Retina (tissue), 1 donor: ENCODE data around the gene FAM120A.

ENCODE experiments used
- DNase-seq: peaks from one replicate; pipeline ENCODE4 v3.0.0-alpha.2; 2016

The FAM120A gene

DNA sequence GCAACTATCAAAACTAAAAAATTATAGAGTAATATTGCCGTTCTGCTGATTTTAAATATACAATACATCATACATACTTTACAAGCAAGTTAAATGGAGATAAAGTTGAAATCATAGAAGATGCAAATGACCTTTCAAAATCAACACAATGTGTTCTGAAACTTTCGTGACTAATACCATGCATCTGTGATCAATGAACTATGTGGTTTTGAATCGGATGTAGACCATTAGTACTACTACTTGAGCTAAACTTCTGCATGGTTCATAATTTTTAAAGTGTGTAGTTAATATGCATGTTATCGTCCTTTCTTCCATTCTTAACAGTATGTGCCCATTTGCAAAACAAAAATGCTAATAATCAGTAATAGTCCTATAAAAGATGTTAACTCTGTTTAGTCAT is 113.6 kb downstream of the FAM120A start:
- DNase-seq: no peak

DNA sequence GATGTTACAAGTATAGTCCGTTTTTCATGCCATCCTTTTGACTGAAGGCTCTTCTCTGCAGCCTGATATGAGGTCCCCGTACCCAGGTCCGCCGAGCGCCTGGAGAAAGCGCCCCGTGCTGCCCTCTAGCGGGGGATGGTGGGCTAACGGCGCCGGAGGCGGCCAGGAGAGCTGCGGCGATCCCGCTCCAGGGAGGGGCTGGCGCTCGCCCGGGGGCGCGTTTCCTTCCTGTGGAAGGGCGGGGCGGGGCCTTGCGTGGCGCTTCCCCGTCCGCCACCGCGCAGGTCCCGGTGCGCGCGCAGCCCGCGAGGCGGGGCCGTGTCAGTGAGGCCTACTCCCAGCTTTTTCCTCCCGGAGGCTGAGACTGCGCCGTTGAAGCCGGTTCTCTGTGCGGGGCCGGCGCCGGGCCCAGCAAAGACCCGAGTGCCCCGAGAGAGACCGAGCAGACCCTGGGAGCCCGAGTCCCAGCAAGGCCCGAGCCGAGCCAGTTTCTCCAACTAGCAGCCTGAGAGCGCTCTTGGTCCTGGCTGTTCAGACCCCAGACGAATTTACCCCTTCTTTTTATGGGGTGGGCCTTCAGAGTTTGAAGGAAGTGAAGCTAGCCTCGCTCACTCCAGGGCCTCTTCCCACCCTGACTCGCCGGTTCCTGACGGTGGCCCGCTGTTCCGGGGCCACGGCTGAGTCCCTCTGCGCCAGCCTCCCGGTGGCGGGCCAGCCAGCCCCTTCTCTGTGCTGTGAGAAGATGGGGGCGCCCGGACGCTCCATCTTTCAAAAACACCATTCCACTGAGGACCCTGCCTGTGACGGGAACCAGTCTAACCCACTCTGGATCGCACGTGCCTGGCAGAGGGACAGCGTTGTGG is 115.2 kb downstream of the FAM120A start:
- DNase-seq: peak; percentile 98

DNA sequence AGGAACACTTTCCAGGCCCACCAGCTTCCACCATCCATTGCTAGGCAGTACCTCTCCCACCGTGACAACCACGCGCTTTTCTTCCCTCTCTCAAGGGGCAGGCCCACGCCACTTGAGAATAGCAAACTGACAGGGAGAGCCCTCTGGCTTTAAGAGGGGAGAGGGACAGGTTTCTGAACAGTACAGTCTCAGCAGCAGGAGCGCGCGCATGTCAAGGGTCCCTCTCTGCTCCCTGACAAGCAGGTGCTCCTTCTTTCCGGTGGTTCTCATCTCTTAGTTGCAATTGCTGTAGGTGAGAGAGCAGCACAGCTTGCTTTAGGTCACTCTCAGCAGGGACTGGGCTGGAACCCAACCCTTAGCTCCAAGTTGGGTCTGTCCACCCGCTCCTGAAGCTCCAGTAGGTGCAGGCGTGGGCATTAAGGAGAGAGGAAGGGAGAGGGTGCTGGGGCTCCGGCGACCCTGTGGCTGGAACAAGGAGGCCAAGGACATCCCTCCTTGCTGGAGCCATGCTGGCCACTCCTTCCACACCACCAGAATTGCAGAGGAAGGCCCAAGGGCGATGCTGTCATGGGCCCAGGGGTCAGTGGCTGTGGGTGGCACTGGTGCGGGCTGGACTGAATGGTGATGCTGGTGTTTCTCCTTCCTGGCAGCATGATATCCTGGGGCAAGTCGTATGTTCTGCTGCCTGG is 115.9 kb downstream of the FAM120A start:
- DNase-seq: no peak

DNA sequence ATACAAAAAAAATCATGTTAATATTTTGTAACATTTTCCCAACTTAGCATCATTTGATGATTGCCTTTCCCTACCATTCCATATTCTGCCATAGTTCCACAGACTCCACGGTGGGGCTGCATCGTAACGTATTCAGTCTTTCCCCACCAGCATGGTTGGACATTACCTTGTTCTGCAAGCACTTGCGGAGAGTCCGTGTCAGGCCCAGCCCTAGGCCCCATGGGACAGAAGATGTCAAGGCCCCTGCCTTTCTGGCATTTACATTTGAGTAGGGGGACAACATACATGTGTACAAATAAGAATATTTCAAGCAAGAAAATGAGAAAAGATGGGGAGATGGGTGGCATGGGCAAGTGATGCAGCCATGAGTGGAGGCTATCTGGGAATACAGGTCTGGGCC is 116.7 kb downstream of the FAM120A start:
- DNase-seq: no peak

DNA sequence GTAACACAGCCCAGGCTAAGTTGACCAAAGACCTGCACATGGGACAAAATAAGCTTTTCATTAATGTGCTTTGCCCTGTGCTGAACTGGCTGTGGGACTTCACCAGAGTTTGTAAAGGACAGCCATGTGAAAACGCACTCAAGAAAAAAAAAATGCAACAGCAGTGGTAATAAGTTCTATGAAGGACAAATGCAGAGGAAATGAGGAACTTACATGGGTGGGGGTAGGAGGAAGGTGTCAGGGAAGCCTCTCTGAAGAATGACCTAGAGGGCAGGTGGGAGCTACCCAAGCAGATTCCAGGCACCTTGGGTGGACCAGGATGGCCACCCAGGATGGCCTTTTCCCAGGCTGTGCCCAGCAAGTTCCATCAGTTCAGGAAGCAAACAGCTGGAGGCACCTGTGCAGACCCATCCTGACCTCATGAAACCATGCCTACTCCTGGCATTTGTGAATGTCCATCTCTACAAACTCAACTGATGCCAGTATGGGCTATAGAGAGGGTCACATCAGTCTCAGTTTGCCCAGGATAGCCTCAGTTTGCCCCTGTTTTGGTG is 118.2 kb downstream of the FAM120A start:
- no peak for DNase-seq

DNA sequence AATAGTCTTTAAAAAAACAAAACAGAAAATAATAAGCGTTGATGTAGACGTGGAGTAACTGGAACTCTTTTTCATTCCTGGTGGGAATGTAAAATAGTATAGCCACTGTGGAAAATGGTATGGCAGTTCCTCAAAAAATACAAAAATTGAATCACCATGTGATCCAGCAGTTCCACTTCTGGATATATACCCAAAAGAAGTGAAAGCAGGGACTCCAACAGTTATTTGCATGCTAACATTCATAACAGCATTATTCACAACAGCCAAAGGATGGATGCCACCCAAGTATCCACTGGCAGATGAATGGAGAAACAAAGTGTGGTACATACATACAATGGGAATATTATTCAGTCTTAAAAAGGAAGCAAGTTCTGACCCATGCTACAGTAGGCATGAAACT is 120.7 kb downstream of the FAM120A start:
- DNase-seq: no peak

DNA sequence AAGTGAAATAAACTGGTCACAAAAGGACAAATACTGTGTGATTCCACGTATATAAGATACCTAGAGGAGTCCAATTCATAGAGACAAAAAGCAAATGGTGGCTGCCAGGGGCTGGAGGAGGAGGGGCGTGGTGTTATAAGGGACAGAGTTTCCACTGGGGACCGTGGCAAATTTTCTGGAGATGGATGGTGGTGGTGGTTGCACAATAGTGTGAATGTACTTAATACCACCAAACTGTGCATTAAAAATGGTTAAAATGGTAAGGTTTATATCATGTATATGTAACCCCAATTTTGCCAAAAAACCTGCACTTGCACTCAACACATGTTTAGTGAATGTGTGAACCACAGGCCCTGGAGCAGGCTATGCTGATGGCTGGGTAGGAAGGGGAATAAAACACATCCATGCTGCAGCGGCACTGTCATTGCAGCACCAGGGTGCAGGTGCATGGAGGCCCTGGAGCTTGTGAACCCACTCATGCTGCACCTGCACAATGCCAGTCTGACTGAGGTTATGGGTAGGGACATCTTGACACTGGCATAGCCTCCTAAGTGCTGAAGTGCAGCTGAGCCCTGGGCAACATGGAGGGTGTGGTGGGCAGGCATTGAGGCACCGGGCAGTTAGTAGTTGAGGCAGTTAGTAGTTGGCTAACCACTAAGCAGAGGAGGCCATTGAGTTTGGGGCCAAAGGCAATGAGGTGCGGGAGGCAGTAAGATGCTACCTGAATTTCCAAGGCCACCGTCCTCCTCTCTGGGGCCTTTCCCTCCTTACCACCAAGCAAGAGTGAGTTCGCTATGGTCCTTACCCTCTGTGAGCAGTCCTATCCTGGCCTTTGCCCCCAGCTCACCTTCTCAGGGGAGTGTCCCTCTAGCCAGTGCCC is 121.4 kb downstream of the FAM120A start:
- DNase-seq: no peak

DNA sequence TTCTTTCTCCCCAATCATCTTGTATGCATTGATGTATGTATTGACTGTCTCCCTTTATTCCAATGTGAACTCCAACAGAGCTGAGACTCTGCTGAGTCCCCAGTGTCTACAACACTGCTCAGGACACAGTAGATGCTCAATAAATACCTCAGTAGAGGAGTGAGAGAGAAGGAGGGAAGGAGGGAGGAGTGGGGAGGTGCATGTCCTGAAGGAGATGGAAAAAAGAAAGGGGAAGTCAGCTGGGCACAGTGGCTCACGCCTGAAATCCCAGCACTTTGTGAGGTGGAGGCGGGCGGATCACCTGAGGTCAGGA is 122.0 kb downstream of the FAM120A start:
- DNase-seq: no peak

DNA sequence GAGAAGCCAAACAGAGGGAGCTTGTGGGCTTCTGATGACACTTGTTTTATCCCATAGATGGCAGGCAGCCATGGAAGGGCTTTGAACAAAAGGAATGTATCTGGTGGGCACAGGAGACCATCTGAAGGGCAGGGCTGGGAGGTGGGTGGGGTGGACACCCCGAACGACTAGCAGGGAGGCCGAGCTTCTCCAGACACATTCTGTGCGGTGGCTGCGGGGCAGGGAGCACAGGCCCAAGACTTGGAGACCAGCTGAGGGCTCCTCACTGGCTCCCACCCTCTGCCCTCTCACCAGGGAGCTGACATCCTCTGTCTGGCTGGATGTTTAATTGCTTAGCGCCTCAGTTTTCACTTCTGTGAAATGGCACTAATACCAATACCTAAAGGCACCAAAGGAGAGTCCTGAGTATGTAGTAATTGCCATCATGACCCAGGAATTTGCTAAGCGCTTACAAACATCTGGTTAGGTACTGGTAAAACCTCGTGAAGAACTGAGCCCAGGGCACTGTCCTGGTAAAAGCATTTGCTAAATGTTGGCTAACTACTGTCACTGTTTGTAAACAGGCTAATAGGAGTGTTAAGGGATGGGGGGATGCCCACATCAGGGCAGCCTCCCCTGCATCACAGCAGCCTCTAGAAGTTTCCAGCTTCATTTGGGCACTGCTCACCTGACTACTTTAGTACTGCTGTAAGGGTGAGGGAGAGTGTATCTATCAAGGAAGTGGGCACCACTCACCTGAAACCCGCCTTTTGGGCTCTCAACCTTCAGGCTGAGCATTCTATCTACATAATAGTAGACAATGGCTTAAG is 122.8 kb downstream of the FAM120A start:
- no peak for DNase-seq

DNA sequence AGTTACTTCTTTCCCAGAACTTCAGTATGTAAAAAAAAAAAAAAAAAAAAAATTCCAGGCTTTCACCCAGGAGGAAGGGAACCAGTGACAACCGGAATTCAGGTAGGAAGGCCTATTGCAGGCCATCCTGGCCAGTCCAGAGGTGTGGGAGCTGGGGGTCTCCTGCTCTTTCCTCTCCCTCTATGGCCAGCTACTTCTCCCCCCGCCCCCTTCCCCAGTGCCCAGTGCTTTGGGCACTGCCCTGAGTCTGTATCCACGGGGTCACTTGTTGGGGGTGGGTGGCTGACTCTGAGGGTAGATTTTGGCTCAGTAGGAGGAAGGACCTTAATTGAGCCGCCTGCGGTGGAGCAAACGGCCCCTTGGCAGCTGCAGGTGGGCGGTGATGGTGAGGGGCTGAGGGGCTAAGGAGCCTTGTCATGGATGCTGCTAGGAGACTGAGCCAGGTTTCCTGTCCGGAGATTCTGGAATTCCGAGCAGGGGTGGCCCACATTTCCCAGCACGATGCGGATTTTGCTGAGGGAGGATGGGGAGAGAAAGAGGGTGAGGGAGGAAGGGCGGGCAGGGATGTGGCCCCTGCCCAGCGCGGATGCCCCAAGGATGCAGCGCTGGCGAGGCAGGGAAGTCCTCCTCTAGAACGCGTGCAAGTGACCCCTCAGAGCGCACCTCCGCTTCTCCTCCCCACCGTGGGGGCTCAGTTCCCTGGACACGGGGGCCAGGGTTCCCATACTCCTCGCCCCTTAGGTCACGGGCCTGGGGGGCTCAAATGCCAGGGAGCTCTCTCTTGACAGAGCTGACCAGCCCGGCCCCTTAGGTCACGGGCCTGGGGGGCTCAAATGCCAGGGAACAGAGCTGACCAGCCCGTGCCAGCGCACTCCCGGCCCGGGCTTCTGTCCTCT is 123.7 kb downstream of the FAM120A start:
- DNase-seq: peak; percentile 47

DNA sequence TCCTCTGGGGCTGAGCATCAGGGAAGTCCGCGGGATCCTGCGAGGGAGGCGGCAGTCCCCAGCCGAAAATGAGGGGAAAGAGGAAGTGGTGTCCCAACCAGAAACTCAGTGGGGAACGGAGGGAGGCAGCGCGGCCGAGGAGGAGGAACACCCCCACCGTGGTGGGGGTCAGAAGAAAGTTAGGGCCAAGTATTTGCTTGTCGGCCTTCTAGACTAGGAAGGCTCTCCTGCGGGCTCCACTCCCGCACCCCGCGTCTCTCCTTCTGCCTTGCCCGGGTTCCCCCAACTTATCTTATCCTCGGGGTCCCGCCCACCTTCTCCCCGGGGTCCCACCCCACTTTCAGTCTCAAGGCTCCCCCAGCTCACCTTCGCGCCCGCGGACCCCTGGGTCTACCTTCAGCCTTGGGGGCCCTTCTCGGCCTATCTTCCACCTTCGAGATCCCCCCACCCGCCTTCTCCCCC is 124.3 kb downstream of the FAM120A start:
- peak; percentile 74 for DNase-seq

DNA sequence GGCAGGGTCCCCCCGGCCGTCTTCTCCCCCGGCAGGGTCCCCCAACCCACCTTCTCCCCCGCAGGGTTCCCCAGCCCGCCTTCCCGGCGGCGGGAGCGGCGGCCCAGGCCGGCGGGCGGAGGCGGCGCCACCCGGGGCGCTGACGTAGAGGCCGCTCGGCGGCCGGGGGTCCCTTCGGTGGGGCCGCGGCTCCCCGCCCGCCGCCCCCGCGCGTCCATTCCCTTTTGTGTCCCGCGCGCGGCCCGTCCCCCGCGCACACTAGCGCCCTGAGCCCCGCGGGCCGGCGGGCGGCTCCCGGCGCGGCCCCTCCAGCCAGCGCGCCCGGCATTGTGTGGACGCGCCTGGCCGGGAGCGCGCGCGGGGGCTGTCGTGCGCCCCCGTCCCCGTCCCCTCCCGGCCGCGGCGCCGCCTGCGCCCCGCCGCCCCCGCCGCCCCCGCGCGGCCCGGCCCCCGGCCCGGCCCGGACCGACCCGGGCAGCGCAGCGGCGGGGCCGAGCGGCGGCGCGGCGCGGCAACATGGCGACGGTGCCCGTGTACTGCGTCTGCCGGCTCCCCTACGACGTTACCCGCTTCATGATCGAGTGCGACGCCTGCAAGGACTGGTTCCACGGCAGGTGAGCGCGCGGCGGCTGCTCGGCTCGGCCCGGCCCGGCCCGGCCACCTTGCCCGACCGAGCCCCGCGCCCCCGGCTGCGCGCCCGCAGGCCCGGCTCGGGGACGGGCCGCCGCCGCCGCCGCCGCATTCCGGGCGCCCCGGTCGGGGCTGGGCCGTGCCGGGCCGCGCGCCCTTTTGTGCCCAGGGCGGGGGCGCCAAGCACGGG is 125.0 kb downstream of the FAM120A start, which contains the start of gene PHF2:
TSS of gene PHF2 (plus strand) at position 327 of the 820 bp plus-strand sequence. CDS start at position 517, 190 bp downstream.
- no peak for DNase-seq

DNA sequence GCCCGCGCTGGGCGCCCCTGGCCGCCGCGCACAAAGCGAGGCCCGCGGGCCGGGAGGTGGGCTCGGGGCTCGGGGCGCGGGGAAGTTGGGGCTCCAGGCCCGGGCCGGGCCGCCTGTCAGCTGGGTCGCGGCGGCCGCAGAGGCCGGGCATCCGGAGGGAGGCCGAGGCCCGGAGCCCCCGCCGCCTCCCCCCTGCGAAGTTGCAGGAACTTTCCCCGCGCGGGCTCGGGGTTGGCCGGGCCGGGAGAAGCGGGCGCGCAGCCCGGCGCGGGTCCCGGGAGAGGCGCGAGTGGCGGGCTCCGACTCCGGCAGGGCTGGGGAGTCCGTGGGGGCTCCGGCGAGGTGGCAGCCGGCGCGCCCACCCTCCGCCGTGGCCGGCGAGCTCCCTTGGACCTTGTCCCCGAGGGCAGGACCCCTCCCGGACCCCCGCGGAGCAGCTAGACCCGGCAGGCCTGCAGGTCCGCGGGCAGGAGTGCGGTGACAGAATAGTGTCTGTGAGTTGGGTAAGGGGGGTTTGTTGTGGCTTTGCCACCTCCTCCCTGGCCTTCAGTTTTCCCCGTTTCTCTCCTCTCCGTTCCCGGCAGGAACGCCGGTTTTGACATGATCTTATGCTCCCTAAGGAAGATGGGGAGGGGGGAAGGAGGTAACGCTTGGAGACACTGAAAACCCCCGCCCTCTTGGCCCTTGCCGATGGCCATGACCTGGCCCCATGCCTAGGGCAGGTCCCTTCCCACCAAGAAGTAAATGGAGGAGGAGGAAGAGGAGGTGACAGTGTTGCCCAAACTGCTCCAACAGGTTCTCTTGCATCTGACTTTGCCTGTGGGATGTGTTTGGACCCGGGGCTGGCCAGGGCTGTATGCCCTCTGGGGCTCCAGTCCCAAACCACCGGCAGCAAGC is 125.8 kb downstream of the FAM120A start:
- DNase-seq: peak; percentile 55

DNA sequence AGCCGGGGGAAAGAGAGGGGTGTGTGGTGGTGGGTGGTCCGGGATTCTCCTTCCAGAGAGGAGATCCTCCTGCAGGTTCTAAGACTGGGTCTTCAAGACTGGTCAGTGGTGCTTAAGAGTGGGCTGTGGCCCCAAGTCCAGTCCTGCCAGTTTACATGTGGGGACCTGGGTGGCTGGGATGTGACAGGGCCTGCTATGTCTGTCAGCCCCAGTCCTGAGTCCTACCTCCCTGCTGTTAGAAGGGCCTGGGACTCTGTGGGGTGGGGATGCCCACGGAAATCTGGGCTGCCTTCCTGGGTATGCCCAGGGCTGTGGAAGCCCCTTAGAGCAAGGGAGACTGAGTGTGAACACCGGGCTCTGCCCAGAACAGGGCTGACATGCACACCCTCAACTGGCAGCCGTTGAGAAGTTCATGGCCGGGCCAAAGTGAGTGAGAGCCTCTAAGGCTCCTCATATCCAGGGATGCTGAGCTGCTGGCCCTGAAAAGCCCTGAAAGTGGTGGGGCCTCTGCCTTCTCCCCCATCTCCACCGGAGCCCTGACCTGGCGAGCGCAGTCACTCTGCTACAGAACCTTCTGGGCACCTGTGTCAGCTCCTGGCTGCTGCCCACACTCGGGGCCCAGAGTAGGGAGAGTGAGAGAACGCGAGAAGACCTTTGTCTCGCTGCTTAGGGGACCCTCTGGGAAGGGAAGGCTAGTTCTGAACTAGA is 126.6 kb downstream of the FAM120A start:
- no peak for DNase-seq

DNA sequence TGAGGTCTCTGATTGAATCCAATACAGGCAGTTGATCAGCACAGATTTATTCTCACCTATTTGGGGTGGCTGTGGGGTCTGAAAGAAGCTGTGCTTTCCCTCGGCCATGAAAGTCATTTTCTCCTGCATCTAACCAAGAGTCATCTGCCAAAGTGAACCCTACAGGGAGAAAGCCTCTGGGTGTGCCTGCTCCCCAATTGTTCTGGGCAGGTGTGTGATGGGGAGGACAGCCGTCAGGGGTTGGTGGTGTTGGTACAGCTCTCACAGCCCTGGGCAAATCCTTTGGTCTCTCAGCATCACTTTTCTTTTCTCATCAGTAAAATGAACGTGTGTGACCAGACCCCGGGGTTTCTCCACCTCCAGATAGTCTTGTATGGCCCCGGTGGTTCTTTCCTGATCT is 127.4 kb downstream of the FAM120A start:
- DNase-seq: no peak

DNA sequence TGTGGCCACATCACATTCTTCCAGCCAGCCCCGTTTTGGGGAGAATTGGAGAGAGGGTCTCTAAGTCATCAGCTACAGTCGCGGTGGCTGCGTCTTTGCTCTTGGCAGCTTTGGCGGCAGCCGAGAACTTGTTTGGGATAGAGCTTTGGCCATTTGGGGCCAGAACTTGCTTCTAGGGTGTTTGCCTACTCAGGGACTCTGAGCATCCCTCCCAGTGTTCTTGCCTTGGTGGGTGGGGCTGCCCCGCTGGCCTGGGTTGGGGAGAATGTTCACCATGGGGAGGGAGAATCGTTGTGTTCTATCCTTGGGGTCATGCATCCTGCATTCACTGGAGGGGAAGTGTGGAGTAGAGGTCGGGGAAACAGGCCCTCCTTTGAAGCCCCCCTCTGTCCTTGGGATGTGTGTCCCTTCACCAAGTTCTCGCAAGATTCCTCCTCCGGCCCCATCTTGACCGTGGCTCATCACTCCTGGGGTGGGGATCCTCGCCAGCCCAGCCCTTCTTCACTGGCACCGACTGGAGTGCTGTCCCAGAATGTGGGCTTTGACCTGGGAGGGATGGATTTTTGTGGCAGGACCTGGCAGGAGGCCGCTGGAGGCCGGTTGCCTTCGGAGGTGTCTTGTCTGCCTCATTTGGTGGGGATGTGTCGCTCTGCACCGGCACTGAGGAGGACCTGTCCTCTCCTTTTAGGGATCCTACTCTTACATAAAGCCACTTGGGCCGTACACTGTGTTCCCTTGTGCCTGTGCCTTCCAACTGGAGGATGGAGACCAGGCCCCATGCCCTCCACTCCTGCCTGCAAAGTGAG is 128.4 kb downstream of the FAM120A start:
- no peak for DNase-seq

DNA sequence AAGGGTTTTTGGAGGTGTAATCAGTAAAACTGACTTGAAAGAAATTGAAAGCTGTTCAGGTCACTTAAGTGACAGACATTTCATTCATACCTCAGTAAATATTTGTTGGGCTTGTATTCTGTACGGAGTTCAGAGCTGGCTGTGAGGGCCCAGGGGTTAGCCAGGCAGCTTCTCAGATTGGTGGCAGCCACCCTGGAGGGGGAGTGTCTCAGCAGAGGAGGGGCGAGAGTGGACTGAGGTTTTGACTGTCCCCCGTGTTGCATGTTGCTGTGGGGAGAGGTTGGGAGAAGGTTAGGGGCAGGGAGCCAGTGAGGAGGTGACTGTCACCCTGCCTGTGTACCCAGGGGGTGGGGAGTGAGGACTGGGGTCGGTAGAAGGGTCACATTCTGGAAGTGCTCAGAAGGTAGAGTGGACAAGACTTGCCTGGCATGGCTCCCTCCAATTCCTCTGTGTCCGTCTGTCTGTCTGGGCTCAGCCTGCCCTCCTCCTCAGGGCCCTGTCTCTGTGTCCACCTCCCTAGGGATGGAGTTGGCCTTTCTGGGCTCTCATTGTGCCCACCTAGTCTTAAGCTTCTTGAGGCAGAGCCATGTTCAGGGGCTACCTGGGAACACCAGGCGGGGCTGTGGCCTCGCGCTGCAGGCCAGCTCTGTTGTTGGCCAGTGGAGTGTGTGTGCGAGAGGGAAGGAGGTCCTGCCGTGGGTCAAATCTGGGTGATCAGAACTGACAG is 129.3 kb downstream of the FAM120A start:
- no peak for DNase-seq
